K562 (cell line): Measurements from ENCODE around the gene PTPRT. TPM values are rescaled to one million over a fixed set of nuclear protein-coding genes. Genes with fewer than 3 reads are reported as not detected.

Experiments used
- ATAC-seq: fragments of 200-7000 bp; cut with Tn5 transposase; 3 replicates; pipeline ENCODE4 v1.9.1; 2020; ENCODE audit warnings: moderate library complexity
- BruUV-seq: library from RNA; stranded (reverse); fragments of 400-500 nt; replicated peaks from 2 replicates; lab custom pipeline; 2021; lab: Mats Ljungman, UMichigan
- CTCF ChIA-PET: fragments of 300-600 bp; formaldehyde crosslinking; extraction: SDS; loops from one replicate; lab custom pipeline; 2021; ENCODE audit warnings: low intra/inter-chr PET ratio; lab: Yijun Ruan, JAX
- POLR2A ChIA-PET: fragments of 300-600, 350-650 bp; sonication (Branson Sonifier 250); formaldehyde crosslinking; extraction: SDS; loops from one replicate; lab custom pipeline; 2021; ENCODE audit warnings: antibody characterized with exemption, inconsistent platforms; lab: Yijun Ruan, JAX
- DNase-seq, 4 experiments: peaks; one replicate each; pipeline versions ENCODE4 v3.0.0 to v3.0.0-alpha.2; 2011 to 2018; ENCODE audit warnings: low spot score in 3 of 4, mixed read lengths in 3 of 4; ENCODE audit errors: extremely low read depth in 1 of 4
- FAIRE-seq: peaks from 2 replicates; lab custom pipeline; 2011; peaks lifted over from hg19 to GRCh38; lab: Jason Lieb, UNC
- H2AFZ ChIP-seq: 2 replicates; pipeline ENCODE4 v1.6.0; 2011; ENCODE audit warnings: low read depth, low read length, control low read depth, inconsistent platforms
- H3K27ac ChIP-seq: fragments of 200-600 bp; 3 replicates; pipeline ENCODE4 v1.8.0; 2011; ENCODE audit warnings: low read depth, mild to moderate bottlenecking, control low read depth, inconsistent platforms, low read length, moderate library complexity, mixed read lengths; ENCODE audit errors: extremely low read depth
- H3K27me3 ChIP-seq, 2 experiments: fragments of 300-600 bp in 1 of 2; 2 replicates in 1 of 2; 3 replicates in 1 of 2; pipeline versions ENCODE4 v1.6.0 to v1.8.0; 2011; ENCODE audit warnings: inconsistent platforms in 2 of 2, low read length in 2 of 2, mild to moderate bottlenecking in 1 of 2, mixed read lengths in 1 of 2, moderate library complexity in 1 of 2; ENCODE audit not compliant: control insufficient read depth in 2 of 2, insufficient read depth in 2 of 2
- H3K36me3 ChIP-seq: fragments of 300-600 bp; 3 replicates; pipeline ENCODE4 v1.8.0; 2011; ENCODE audit warnings: mild to moderate bottlenecking, low read length, inconsistent platforms; ENCODE audit not compliant: control insufficient read depth, insufficient read depth
- H3K4me1 ChIP-seq, 2 experiments: fragments of 200-600 bp in 1 of 2; replicated peaks in 1 of 2; 2 replicates in 1 of 2; 3 replicates in 1 of 2; pipeline versions ENCODE4 v1.5.1 to v1.8.0; 2011; ENCODE audit warnings: inconsistent platforms in 2 of 2, low read length in 2 of 2, mild to moderate bottlenecking in 1 of 2, mixed read lengths in 1 of 2, moderate library complexity in 1 of 2; ENCODE audit not compliant: control insufficient read depth in 2 of 2, insufficient read depth in 2 of 2
- H3K4me2 ChIP-seq: 2 replicates; pipeline ENCODE4 v1.6.1; 2011; ENCODE audit warnings: low read length, control low read depth, inconsistent platforms, mixed read lengths; ENCODE audit not compliant: insufficient read depth
- H3K4me3 ChIP-seq: fragments of 200-600 bp; sonication (generic), shearing (Covaris generic); 2 replicates; pipeline ENCODE4 v1.5.1; 2016; ENCODE audit warnings: control low read depth, inconsistent platforms
- H3K79me2 ChIP-seq: fragments of 200-600 bp; 3 replicates; pipeline ENCODE4 v1.8.0; 2011; ENCODE audit warnings: low read length, inconsistent platforms; ENCODE audit not compliant: control insufficient read depth, insufficient read depth
- H3K9ac ChIP-seq, 2 experiments: 2 replicates each; pipeline versions ENCODE4 v1.6.0 to v1.6.1; 2011; ENCODE audit warnings: low read depth in 2 of 2, low read length in 2 of 2, control low read depth in 1 of 2, inconsistent platforms in 1 of 2, mild to moderate bottlenecking in 1 of 2, mixed read lengths in 1 of 2; ENCODE audit not compliant: insufficient read depth in 1 of 2
- H3K9me1 ChIP-seq: one replicate; pipeline ENCODE4 v1.6.0; 2011; ENCODE audit warnings: inconsistent platforms, mild to moderate bottlenecking, low read length, moderate library complexity; ENCODE audit not compliant: control insufficient read depth, insufficient read depth
- H3K9me3 ChIP-seq: replicated peaks from 2 replicates; pipeline ENCODE4 v1.5.1; 2011; ENCODE audit warnings: low read depth, low read length, inconsistent platforms; ENCODE audit not compliant: control insufficient read depth, insufficient read depth
- H4K20me1 ChIP-seq: replicated peaks from 2 replicates; pipeline ENCODE4 v1.6.1; 2011; ENCODE audit warnings: low read length, inconsistent platforms, mixed read lengths; ENCODE audit not compliant: control insufficient read depth, insufficient read depth
- BRF1 ChIP-seq: IDR thresholded peaks from 3 replicates; pipeline ENCODE4 v1.6.1; 2011; ENCODE audit warnings: borderline replicate concordance, mild to moderate bottlenecking; ENCODE audit not compliant: insufficient read length; ENCODE audit errors: extremely low read depth
- ELK3 ChIP-seq: fragments of 450-650 bp; formaldehyde crosslinking; IDR thresholded peaks from 2 replicates; pipeline ENCODE4 v1.4.0; 2020; ENCODE audit warnings: mild to moderate bottlenecking
- ETV1 ChIP-seq: fragments of 450-650 bp; conservative IDR thresholded peaks from 2 replicates; pipeline ENCODE4 v1.6.1; 2016; ENCODE audit warnings: missing genetic modification characterization, control low read depth, low read depth, missing compliant biosample characterization
- FOXJ2 ChIP-seq: fragments of 200-800 bp; sonication (Bioruptor generic); IDR thresholded peaks from 2 replicates; pipeline ENCODE4 v1.6.1; 2016; ENCODE audit warnings: missing genetic modification characterization, missing compliant biosample characterization
- NR2F6 ChIP-seq: fragments of 450-650 bp; formaldehyde crosslinking; IDR thresholded peaks from 2 replicates; pipeline ENCODE4 v1.4.0; 2020; ENCODE audit warnings: mild to moderate bottlenecking
- PPARD ChIP-seq: fragments of 250-450 bp; sonication (Bioruptor Pico); IDR thresholded peaks from 2 replicates; pipeline ENCODE4 v1.8.0; 2022; ENCODE audit warnings: inconsistent platforms, mild to moderate bottlenecking, moderate library complexity
- TRIM28 ChIP-seq: fragments of 450-650 bp; IDR thresholded peaks from 2 replicates; pipeline ENCODE4 v1.6.1; 2017
- YY1 ChIP-seq, 3 experiments: IDR thresholded peaks; 2 replicates each; pipeline ENCODE4 v1.6.1; 2011; ENCODE audit warnings: low read length in 2 of 3, mild to moderate bottlenecking in 2 of 3, moderate library complexity in 2 of 3, borderline replicate concordance in 1 of 3, control low read depth in 1 of 3, low read depth in 1 of 3; ENCODE audit not compliant: insufficient read depth in 3 of 3, insufficient replicate concordance in 2 of 3, control insufficient read depth in 1 of 3, insufficient read length in 1 of 3; ENCODE audit errors: extremely low read depth in 1 of 3
- ZBTB33 ChIP-seq: sonication (generic); formaldehyde crosslinking; IDR thresholded peaks from 2 replicates; pipeline ENCODE4 v1.8.1; 2023; ENCODE audit warnings: mild to moderate bottlenecking, missing genetic modification reagents
- ZKSCAN8 ChIP-seq: fragments of 200-800 bp; sonication (Bioruptor generic); IDR thresholded peaks from 2 replicates; pipeline ENCODE4 v1.6.1; 2016; ENCODE audit warnings: missing genetic modification characterization, missing compliant biosample characterization
- ZNF134 ChIP-seq: fragments of 250-450 bp; sonication (Bioruptor Pico); conservative IDR thresholded peaks from 2 replicates; pipeline ENCODE4 v1.4.0; 2020
- ZNF24 ChIP-seq: fragments of 450-650 bp; IDR thresholded peaks from 2 replicates; pipeline ENCODE4 v1.6.1; 2016
- ZNF707 ChIP-seq: fragments of 250-450 bp; sonication (Bioruptor Pico); conservative IDR thresholded peaks from 2 replicates; pipeline ENCODE4 v1.8.0; 2022; ENCODE audit warnings: inconsistent platforms, mild to moderate bottlenecking, moderate library complexity
- ZZZ3 ChIP-seq: fragments of 450-650 bp; IDR thresholded peaks from 2 replicates; pipeline ENCODE4 v1.6.1; 2016; ENCODE audit warnings: antibody characterized with exemption, mild to moderate bottlenecking, moderate library complexity
- WGBS: fragments of 100-300 bp; shearing (Covaris generic); methylation state at CpG from one replicate; pipeline ENCODE4 v1.1.6; 2016; ENCODE audit warnings: low coverage, mixed read lengths; ENCODE audit not compliant: insufficient coverage; ENCODE audit errors: missing lambda C conversion rate; 5-methylcytosine and 5-hydroxymethylcytosine counted together
- in situ Hi-C: fragments of 300-500 bp; cut with MboI; formaldehyde crosslinking; loops from 4 replicates; pipeline ENCODE4 v1.15.0; 2018; ENCODE audit warnings: inconsistent platforms, mixed read lengths
- intact Hi-C: fragments of 100-400 bp; cut with micrococcal nuclease; formaldehyde crosslinking; loops from 2 replicates; pipeline ENCODE4 v1.14.2; 2022
- polyA plus RNA-seq, 8 experiments: library from polyadenylated mRNA; depleted of rRNA in 4 of 8; stranded (reverse) in 5 of 8; unstranded in 3 of 8; fragments of >200 nt; fragmentation: Nextera tagmentation in 2 of 8; fragmentation: Illumina TruSeq in 1 of 8; extraction: Ambion mirVana in 2 of 8; extraction: Trizol in 1 of 8; gene quantifications; 2 replicates each; pipeline versions ENCODE4 v1.2.1 to v1.2.3, GENCODE V29; 2011 to 2014; ENCODE audit warnings: inconsistent platforms in 1 of 8, missing spikeins in 1 of 8
- total RNA-seq, 7 experiments: library from RNA; depleted of rRNA in 6 of 7; stranded (reverse); fragments of >200 nt in 6 of 7; fragmentation: Illumina TruSeq in 2 of 7; extraction: Trizol in 2 of 7; gene quantifications; 2 replicates each; pipeline versions ENCODE4 v1.2.1 to v1.2.3, GENCODE V29; 2011 to 2021; ENCODE audit warnings: low replicate concordance in 1 of 7
- TF ChIP-seq, protein P1 (sequence below): fragments of 250-450 bp; sonication (Bioruptor Pico); IDR thresholded peaks from 2 replicates; pipeline ENCODE4 v1.9.0; 2021; ENCODE audit warnings: mild to moderate bottlenecking, inconsistent platforms

PTPRT gene
- total and polyA plus RNA-seq, 9 of the 15 experiments (the other 6 are each of a cell fraction or from before 2014, with no cell fraction given), result not detected

DNA sequence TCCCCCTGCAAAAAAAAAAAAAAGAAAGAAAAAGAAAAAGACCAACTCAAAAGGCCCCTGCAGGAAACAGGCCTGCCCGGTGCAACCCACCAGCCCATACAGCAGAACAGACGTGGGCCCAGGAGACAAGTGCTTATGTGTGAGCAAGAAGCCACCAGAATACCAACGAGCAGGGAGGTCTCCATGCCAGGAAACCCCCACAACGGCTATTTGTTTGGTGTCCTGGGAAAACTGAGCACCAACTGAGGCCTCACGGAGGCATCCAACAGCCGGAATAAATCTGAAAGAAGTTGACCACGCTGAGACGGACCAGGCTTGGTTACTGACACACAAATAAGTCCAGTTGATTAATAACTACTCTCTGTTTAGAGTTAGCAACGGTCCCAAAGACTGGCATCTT, 29.7 kb downstream of the PTPRT start:
- no peaks in the 10 kb centered on the region for H3K36me3 ChIP-seq
- no peak overlapping the region for H3K27ac ChIP-seq
- POLR2A ChIA-PET, result no interaction called here
- in situ Hi-C loops, result no loop called here
- TF ChIP-seq ZZZ3 (no peak), PPARD (CRISPR knock-in tag) (no peak), ETV1 (tag) (no peak), YY1 (IDR thresholded peaks at IDR 0.05; ENCODE audit: borderline replicate concordance in 1 of 3, control insufficient read depth in 1 of 3, extremely low read depth in 1 of 3, insufficient read depth in 3 of 3, insufficient read length in 1 of 3, insufficient replicate concordance in 2 of 3, low read depth in 1 of 3, low read length in 2 of 3) (no peak), NR2F6 (CRISPR knock-in tag) (no peak), ZKSCAN8 (CRISPR knock-in tag) (no peak), ZBTB33 (CRISPR knock-in tag) (no peak), FOXJ2 (tag) (no peak), BRF1 (no peak), ZNF707 (no peak), ZNF134 (no peak), ZNF24 (no peak), TRIM28 (no peak), ELK3 (CRISPR knock-in tag) (no peak)
- TF ChIP-seq, protein P1, sequence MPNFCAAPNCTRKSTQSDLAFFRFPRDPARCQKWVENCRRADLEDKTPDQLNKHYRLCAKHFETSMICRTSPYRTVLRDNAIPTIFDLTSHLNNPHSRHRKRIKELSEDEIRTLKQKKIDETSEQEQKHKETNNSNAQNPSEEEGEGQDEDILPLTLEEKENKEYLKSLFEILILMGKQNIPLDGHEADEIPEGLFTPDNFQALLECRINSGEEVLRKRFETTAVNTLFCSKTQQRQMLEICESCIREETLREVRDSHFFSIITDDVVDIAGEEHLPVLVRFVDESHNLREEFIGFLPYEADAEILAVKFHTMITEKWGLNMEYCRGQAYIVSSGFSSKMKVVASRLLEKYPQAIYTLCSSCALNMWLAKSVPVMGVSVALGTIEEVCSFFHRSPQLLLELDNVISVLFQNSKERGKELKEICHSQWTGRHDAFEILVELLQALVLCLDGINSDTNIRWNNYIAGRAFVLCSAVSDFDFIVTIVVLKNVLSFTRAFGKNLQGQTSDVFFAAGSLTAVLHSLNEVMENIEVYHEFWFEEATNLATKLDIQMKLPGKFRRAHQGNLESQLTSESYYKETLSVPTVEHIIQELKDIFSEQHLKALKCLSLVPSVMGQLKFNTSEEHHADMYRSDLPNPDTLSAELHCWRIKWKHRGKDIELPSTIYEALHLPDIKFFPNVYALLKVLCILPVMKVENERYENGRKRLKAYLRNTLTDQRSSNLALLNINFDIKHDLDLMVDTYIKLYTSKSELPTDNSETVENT (CRISPR knock-in tag), result no peak
- TF ChIP-seq, all 486 proteins: peak for 0
- FAIRE-seq (no peak), DNase-seq (no peak), ATAC-seq (no peak)
- Histone ChIP-seq H3K9me1 (no peaks in the 10 kb centered on the region), H3K4me3 (no peak overlapping the region), H3K4me1 (no peaks in the 10 kb centered on the region), H3K9ac (no peak overlapping the region), H3K27me3 (no peaks in the 10 kb centered on the region), H4K20me1 (no peaks in the 10 kb centered on the region; the same call in 1 of the 2 replicates), H3K9me3 (no peaks in the 10 kb centered on the region), H3K79me2 (no peaks in the 10 kb centered on the region), H2AFZ (no peak overlapping the region), H3K4me2 (no peak overlapping the region)
- intact Hi-C loops, result no loop called here
- no TSS peak for BruUV-seq
- WGBS, result 1% methylated on average over 9 of the region's 9 CpGs
- CTCF ChIA-PET, result no interaction called here
